ENCODE results near the gene ZNF844. TPM values are rescaled to one million over a fixed set of nuclear protein-coding genes. Genes with fewer than 3 reads are reported as not detected.
A peak's percentile ranks its signal among the peaks of the same experiment; 100 is the strongest.

Gene ZNF844
- total RNA-seq, 1 donor from 2014 or later, result 20.7 TPM

DNA sequence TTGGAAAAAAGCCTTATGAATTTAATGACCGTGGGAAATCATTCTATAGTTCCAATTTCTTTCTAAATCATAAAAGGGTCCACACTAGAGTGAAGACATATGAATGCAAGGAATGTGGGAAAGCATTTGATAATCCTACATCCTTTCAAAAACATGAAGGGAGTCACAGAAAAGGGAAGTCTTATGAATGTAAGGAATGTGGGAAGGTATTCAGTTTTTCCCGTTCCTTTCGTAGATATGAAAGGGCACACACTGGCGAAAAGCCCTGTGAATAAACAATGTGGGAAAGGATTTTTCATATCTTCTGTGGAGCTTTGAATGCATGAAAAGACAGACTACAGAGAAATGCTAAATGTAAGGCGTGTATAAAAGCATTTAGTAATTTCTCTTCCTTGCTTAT is 48.6 kb downstream of the ZNF844 start:
- H3K27ac Mint-ChIP-seq, result no peak overlapping the region
- H3K9me3 Mint-ChIP-seq, result peaks cover 12% of the 10 kb centered on the region
- peaks cover 48% of the 10 kb centered on the region for H3K36me3 Mint-ChIP-seq
- H3K4me1 Mint-ChIP-seq (ENCODE audit: unreplicated experiment), result no peaks in the 10 kb centered on the region
- H3K4me3 Mint-ChIP-seq, result no peak overlapping the region
- H3K27me3 Mint-ChIP-seq, result no peaks in the 10 kb centered on the region
- no peak for DNase-seq (ENCODE audit: extremely low spot score, unreplicated experiment)
- TF ChIP-seq, protein P1, sequence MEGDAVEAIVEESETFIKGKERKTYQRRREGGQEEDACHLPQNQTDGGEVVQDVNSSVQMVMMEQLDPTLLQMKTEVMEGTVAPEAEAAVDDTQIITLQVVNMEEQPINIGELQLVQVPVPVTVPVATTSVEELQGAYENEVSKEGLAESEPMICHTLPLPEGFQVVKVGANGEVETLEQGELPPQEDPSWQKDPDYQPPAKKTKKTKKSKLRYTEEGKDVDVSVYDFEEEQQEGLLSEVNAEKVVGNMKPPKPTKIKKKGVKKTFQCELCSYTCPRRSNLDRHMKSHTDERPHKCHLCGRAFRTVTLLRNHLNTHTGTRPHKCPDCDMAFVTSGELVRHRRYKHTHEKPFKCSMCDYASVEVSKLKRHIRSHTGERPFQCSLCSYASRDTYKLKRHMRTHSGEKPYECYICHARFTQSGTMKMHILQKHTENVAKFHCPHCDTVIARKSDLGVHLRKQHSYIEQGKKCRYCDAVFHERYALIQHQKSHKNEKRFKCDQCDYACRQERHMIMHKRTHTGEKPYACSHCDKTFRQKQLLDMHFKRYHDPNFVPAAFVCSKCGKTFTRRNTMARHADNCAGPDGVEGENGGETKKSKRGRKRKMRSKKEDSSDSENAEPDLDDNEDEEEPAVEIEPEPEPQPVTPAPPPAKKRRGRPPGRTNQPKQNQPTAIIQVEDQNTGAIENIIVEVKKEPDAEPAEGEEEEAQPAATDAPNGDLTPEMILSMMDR (conservative IDR thresholded peaks at IDR 0.05), result no peak

DNA sequence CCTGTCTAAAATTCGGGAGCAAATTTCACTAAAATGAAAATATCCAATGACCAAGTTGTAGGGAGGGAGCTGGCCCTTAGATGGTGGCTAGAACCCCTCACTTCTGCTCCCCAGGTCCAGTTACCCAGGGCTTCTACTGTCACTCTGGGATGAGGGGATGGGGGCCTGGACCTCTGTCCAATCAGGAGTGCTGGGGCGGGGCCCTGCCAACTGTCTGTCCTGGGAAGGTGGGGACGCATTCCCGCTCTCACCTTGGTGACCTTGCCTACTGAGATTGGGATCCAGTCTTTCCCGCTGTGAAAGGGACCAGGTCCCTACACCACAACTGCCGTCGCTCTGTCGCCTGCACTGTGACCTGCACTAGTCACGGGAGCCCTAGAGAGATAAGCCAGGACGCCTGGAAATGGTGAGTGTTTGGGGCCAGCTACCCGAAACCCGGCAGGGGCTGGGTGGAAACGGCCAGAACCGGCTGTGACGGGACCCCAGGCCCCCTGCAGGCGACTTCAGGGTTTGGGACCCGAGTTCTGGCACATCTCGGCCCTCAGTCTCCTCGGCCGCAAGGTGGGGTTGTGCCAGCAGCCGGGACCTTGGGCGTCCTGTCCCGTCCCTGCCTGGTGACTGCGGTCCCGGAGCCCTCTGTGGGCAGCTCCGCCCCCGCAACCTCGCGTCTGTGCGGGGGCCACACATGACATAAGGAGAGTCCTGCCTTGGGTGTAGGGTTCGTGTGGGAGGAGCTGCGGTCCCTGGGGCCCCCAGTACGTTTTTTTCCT is 52.9 kb downstream of the ZNF844 start:
- H3K27ac Mint-ChIP-seq, result no peak overlapping the region
- TF ChIP-seq, protein P1 (conservative IDR thresholded peaks at IDR 0.05), result no peak
- no peak overlapping the region for H3K4me3 Mint-ChIP-seq
- H3K27me3 Mint-ChIP-seq, result no peaks in the 10 kb centered on the region
- no peak for DNase-seq (ENCODE audit: extremely low spot score, unreplicated experiment)
- no peaks in the 10 kb centered on the region for H3K4me1 Mint-ChIP-seq (ENCODE audit: unreplicated experiment)
- peaks cover 16% of the 10 kb centered on the region for H3K9me3 Mint-ChIP-seq
- H3K36me3 Mint-ChIP-seq, result peaks cover 29% of the 10 kb centered on the region

DNA sequence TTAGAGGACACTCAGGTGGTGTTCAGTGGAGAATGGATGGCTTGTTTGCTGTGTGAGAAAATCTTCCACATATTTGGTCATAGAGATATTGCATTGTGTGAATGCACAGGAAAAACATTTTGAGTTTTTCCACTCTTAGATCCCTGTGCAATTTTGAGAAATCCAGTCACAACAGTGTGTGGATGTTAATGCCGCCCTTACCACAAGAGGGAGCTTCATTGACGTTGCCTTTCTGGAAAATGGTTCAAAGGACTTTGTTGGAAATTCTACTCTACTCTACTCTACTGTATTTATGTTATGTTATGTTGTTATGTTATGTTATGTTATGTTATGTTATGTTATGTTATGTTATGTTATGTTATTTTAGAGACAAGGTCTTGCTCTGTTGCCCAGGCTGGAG is 62.2 kb downstream of the ZNF844 start:
- H3K9me3 Mint-ChIP-seq, result peaks cover 6% of the 10 kb centered on the region
- H3K27me3 Mint-ChIP-seq, result no peaks in the 10 kb centered on the region
- H3K36me3 Mint-ChIP-seq, result peaks cover 38% of the 10 kb centered on the region
- TF ChIP-seq, protein P1 (conservative IDR thresholded peaks at IDR 0.05), result peak; percentile 69
- H3K4me3 Mint-ChIP-seq, result no peak overlapping the region
- no peak overlapping the region for H3K27ac Mint-ChIP-seq
- no peak for DNase-seq (ENCODE audit: extremely low spot score, unreplicated experiment)
- no peaks in the 10 kb centered on the region for H3K4me1 Mint-ChIP-seq (ENCODE audit: unreplicated experiment)

Other genes with a start within 250 kb of the ZNF844 start
- 2.1 and 2.5 TPM in 2 replicates for gene ZNF439, start 216.0 kb upstream of the ZNF844 start, total RNA-seq (ENCODE audit: low replicate concordance)
- gene ZNF69, start 176.9 kb upstream of the ZNF844 start, total RNA-seq (ENCODE audit: low replicate concordance), result 18.6 and 20.1 TPM in 2 replicates
- gene ZNF700, start 139.6 kb upstream of the ZNF844 start, total RNA-seq (ENCODE audit: low replicate concordance), result 14.1 and 16.1 TPM in 2 replicates
- 4.8 and 5.0 TPM in 2 replicates for gene ZNF763, start 99.7 kb upstream of the ZNF844 start, total RNA-seq (ENCODE audit: low replicate concordance)
- gene ZNF433, start 29.1 kb upstream of the ZNF844 start, total RNA-seq (ENCODE audit: low replicate concordance), result 8.9 and 11.9 TPM in 2 replicates
- gene ZNF878, start 11.8 kb upstream of the ZNF844 start, total RNA-seq (ENCODE audit: low replicate concordance), result 1.4 and 1.8 TPM in 2 replicates
- gene ZNF20, start 75.6 kb downstream of the ZNF844 start, total RNA-seq (ENCODE audit: low replicate concordance), result 9.0 and 9.9 TPM in 2 replicates
- 14.8 and 23.3 TPM in 2 replicates for gene ZNF625, start 92.0 kb downstream of the ZNF844 start, total RNA-seq (ENCODE audit: low replicate concordance)
- gene ZNF136, start 98.4 kb downstream of the ZNF844 start, total RNA-seq (ENCODE audit: low replicate concordance), result 14.1 and 21.0 TPM in 2 replicates
- gene ZNF44, start 230.2 kb downstream of the ZNF844 start, total RNA-seq (ENCODE audit: low replicate concordance), result 11.7 and 13.0 TPM in 2 replicates